HG03457 (cell line): ENCODE results near the gene TVP23C.
"Not testable (repeated sequence)": the region's sequence is repeated elsewhere in the genome, so short reads cannot be mapped to it uniquely, and the experiment has no call there.

Source experiments
- ATAC-seq: cut with Tn5 transposase; IDR thresholded peaks from one replicate; pipeline ENCODE4 v1.9.1; 2021; ENCODE audit warnings: moderate number of reproducible peaks; ENCODE audit not compliant: unreplicated experiment

The TVP23C gene

DNA sequence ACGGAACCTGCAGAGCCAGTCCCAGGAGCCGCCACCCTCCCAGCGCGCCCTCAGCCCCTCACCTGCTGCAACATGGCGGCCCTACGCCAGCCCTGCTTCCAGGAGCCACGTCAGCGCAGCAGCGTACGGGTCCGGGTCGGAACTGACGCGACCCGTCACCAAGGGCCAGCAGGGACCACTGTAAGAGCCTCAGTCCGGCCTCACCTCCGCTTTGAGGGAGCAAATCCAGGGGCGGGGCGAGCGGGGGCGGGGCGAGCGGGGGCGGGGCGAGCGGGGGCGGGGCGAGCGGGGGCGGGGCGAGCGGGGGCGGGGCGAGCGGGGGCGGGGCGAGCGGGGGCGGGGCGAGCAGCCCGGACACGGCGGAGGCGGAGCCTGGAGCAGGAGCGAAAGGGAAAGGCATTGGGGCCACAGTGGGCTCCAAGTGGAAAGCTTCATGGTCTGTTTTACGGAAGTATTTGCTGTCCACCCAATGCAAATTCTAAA is at the start of gene TVP23C:
TVP23C (minus strand) TSS at position 109 of the 483 bp plus-strand sequence; CDS start at position 74, 35 bp downstream.
- ATAC-seq = peak; percentile 73

DNA sequence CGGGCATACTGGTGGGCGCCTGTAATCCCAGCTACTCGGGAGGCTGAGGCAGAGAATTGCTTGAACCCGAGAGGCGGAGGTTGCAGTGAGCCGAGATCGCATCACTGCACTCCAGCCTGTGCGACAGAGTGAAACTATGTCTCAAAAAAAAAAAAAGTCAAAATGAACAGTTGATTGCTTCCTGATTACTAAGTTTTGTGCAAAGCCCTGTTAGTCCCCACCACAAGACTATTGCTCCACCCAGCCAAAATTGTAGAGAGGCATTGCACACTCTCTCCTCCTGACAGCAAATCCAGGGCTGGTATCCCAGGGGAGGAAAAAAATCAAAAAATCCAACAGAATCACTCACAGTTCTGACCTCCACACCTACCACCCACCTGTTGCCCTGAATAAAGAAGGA is 29.7 kb upstream of the TVP23C start:
- not testable (repeated sequence) for ATAC-seq

DNA sequence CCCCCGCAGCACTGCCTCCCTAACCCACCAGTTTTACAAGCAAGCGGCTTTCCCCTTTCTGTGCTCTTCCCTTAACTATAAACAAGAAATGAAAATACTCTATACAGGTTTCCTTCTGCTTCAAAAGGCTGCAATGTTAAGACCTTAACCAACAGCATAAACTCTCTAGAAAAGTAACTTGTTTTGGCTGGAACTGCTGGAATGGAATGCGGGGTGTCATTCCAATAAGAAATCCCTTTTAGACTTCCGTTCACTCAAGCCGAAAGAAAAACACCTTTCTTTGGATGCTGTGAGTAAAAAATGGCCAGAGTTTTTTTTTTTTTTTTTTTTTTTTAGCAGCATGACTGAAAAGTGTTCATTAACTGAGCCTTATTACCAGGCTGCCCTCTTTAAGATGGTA is 28.7 kb upstream of the TVP23C start:
- ATAC-seq = not testable (repeated sequence)

DNA sequence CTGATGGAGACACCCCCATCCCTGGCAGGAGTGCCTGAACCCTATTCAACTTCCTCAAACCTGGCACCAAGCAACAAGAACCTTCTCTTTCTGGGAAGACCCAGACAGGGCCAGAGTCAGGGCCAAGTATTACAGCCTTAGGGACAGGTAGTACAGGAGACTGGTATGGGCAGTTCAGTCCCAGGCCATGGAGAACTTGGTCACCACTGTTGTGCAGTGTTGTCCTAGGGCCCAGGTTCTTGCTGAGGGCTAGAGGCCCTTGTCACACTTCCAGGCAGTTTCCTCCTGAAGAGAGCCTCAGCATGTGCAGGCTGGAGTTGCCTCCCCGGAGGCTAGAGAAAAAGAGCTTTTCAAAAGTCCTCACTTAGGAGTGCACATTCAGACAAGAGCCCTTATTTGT is 27.6 kb upstream of the TVP23C start:
- not testable (repeated sequence) for ATAC-seq

- not testable (repeated sequence) for ATAC-seq
These were observed 26.6 kb upstream of the TVP23C start for GRCh38 chr17:15589544-15590536.

DNA sequence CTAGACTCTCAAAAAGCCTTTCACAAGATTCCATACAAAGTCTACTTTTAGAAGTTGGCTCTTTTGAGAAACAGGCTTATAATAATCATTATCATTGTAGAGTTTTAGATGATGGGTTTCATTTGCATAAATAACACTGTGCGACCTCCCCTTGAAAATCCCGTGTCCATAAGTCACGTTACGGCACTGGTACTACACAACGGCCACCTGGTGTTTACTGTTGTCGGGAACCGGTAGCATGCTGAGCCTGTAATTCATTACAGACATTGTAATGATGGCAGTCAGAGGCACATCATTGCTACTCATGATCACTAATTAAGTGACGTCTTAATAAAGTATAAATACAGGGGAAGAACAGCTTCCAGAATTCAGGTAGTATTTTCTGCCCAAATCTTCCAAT is 24.7 kb upstream of the TVP23C start:
- not testable (repeated sequence) for ATAC-seq

- ATAC-seq = not testable (repeated sequence)
These were observed 20.0 kb upstream of the TVP23C start for GRCh38 chr17:15583313-15583712.

- not testable (repeated sequence) for ATAC-seq
These were observed 18.2 kb upstream of the TVP23C start for GRCh38 chr17:15581462-15581861.

- ATAC-seq = not testable (repeated sequence)
These were observed 13.6 kb upstream of the TVP23C start for GRCh38 chr17:15576848-15577247.

DNA sequence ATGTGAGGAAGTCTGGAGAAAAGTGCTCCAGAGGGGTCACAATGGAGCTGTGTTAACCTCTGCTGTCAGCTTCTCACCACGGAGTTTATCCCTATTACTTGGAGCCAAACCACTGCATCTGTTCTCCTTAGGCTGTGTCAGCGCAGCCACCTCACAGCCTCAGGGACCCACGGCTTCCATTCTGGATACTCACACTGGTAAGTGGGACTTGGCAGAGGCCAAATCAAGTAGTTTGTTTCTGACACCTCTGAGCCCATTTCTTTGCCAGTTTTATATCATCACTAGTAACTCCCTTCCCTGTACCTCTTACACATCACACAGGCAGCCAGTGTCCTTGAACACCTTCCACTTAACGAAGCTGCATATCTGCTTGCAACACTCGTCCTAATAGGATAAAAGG is 11.4 kb upstream of the TVP23C start:
- not testable (repeated sequence) for ATAC-seq

DNA sequence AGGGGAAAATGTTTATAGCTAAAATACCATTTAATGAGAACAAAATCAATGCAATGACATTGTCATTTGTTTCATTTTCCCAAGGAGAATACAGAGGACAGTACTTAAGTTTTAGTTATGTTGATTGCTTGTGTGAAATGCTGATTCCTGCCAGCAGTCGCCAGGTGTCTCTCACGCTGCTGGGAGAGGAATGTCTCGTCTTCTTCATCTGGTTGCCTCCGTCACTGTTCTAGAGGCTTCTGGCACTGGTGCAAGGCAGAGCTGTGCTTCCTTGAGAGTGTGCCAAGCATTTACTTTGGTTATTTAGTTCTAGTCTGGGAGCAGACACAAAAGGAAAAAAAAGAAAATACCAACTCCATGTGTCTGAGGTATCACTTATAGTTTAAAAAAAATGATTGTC is 10.6 kb upstream of the TVP23C start:
- not testable (repeated sequence) for ATAC-seq

GRCh38 chr17:15562613-15563374 is 489 bp downstream of the TVP23C start:
- ATAC-seq = peak; percentile 21

- not testable (repeated sequence) for ATAC-seq
These were observed 1.8 kb downstream of the TVP23C start for GRCh38 chr17:15561439-15561838.

- not testable (repeated sequence) for ATAC-seq
These were observed 4.7 kb downstream of the TVP23C start for GRCh38 chr17:15558403-15559105.

GRCh38 chr17:15557334-15557832 is 5.9 kb downstream of the TVP23C start:
- not testable (repeated sequence) for ATAC-seq

- ATAC-seq = not testable (repeated sequence)
These were observed 10.4 kb downstream of the TVP23C start for GRCh38 chr17:15552932-15553331.

DNA sequence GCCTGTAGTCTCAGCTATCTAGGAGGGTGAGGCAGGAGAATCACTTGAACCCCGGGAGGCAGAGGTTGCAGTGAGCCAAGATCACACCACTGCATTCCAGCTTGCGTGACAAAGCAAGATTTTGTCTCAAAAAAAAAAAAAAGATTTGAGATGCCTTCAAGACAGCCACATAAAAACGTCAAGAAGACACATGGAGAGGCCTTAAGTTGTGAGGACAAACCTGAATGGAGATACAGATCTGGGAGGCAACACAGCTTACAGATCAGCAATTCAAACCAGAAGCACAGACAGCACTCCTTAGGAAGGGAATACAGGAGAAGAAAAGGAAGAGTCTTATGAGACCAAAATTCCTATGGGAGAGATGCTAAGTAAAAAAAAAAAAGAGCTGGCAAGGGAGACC is 13.7 kb downstream of the TVP23C start:
- ATAC-seq = not testable (repeated sequence)

DNA sequence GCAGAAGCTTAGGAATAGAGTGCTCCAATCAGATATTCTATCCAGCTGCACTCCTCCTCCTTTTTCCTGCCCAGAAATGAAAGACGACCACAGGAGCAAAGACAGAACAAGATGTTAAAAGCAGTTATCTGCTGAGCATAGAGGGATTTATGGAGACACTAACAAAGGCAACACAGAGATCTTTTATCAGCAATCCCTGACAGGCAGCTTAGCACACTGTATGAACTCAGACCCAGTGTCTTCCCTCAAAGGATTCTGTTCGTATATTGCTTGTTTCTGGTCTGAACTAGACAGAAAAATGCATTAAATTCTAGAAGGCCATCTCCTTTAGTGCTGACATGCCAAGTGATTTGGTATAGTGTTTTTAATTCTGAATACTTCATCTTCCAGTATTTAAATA is 16.7 kb downstream of the TVP23C start:
- ATAC-seq = not testable (repeated sequence)

- ATAC-seq = not testable (repeated sequence)
These were observed 22.7 kb downstream of the TVP23C start for GRCh38 chr17:15540371-15541219.
